Left ventricle myocardium inferior (tissue), 1 donor: ENCODE results near the gene CTH. TPM values are rescaled to one million over a fixed set of nuclear protein-coding genes. Genes with fewer than 3 reads are reported as not detected.
"Not testable (repeated sequence)": the region's sequence is repeated elsewhere in the genome, so short reads cannot be mapped to it uniquely, and the experiment has no call there.

Experiments
- DNase-seq: peaks from one replicate; pipeline ENCODE4 v3.0.0-alpha.2; 2020
- H3K27ac ChIP-seq: fragments of 200-600 bp; replicated peaks from 2 replicates; pipeline ENCODE4 v1.8.0; 2021
- H3K27me3 ChIP-seq: fragments of 200-600 bp; 2 replicates; pipeline ENCODE4 v1.8.0; 2021; ENCODE audit warnings: low read depth
- H3K36me3 ChIP-seq: fragments of 200-600 bp; 2 replicates; pipeline ENCODE4 v1.8.0; 2021
- H3K4me1 ChIP-seq: fragments of 200-600 bp; 2 replicates; pipeline ENCODE4 v1.8.0; 2021
- H3K4me3 ChIP-seq: fragments of 200-600 bp; 2 replicates; pipeline ENCODE4 v1.8.0; 2021; ENCODE audit warnings: mild to moderate bottlenecking, moderate library complexity
- H3K9me3 ChIP-seq: fragments of 200-600 bp; replicated peaks from 2 replicates; pipeline ENCODE4 v1.8.0; 2021
- CTCF ChIP-seq: fragments of 200-600 bp; IDR thresholded peaks from 2 replicates; pipeline ENCODE4 v1.8.0; 2021; ENCODE audit warnings: antibody characterized with exemption, mild to moderate bottlenecking, borderline replicate concordance
- intact Hi-C: fragments of 100-400 bp; cut with micrococcal nuclease; formaldehyde crosslinking; loops from one replicate; pipeline ENCODE4 v1.11.0; 2022
- total RNA-seq: library from RNA; stranded (reverse); fragmentation: NEBNext Ultra II Directional; extraction: Animal tissue kit (Norgen Biotek cat#: 25700); gene quantifications from one replicate; pipeline ENCODE4 v1.2.1, GENCODE V29; 2021
- donor health status: DM: no; HTN: yes; CAD: no; lungs with severe emphysema.

CTH gene
- total RNA-seq, 1 donor from 2014 or later: 0.91 TPM

- Histone ChIP-seq H3K4me3 (no peak overlapping the region), H3K9me3 (no peaks in the 10 kb centered on the region)
- intact Hi-C loops: no loop called here
Measured at GRCh38 chr1:70468180-70468579, 57.1 kb downstream of the CTH start.

GRCh38 chr1:70469184-70469583, 58.1 kb downstream of the CTH start:
- H3K36me3 ChIP-seq, intact Hi-C loops, H3K27me3 ChIP-seq, DNase-seq, H3K9me3 ChIP-seq, H3K27ac ChIP-seq, H3K4me3 ChIP-seq, H3K4me1 ChIP-seq: not testable (repeated sequence)

More at GRCh38 chr1:70468180-70468579, 57.1 kb downstream of the CTH start:
- Histone ChIP-seq H3K4me1 (no peaks in the 10 kb centered on the region), H3K27ac (no peak overlapping the region), H3K36me3 (no peaks in the 10 kb centered on the region), H3K27me3 (no peaks in the 10 kb centered on the region)
- no peak for TF ChIP-seq CTCF
- no peak for DNase-seq

GRCh38 chr1:70475023-70475422, 64.0 kb downstream of the CTH start:
- no peak for DNase-seq
- intact Hi-C loops: no loop called here
- Histone ChIP-seq H3K9me3 (no peaks in the 10 kb centered on the region), H3K4me1 (no peaks in the 10 kb centered on the region), H3K27me3 (no peaks in the 10 kb centered on the region), H3K36me3 (no peaks in the 10 kb centered on the region), H3K27ac (no peak overlapping the region), H3K4me3 (no peak overlapping the region)
- no peak for TF ChIP-seq CTCF

- Histone ChIP-seq H3K27me3 (no peaks in the 10 kb centered on the region), H3K4me3 (no peak overlapping the region), H3K36me3 (no peaks in the 10 kb centered on the region), H3K27ac (no peak overlapping the region), H3K9me3 (no peaks in the 10 kb centered on the region), H3K4me1 (no peaks in the 10 kb centered on the region)
- intact Hi-C loops: no loop called here
- DNase-seq: no peak
- TF ChIP-seq CTCF: no peak
Measured at GRCh38 chr1:70477090-70477489, 66.0 kb downstream of the CTH start.

GRCh38 chr1:70477905-70478304, 66.8 kb downstream of the CTH start:
- H3K36me3 ChIP-seq, H3K27ac ChIP-seq, H3K4me3 ChIP-seq, H3K27me3 ChIP-seq, DNase-seq, H3K9me3 ChIP-seq, H3K4me1 ChIP-seq, intact Hi-C loops: not testable (repeated sequence)

- Histone ChIP-seq H3K4me3 (no peak overlapping the region), H3K27me3 (no peaks in the 10 kb centered on the region), H3K36me3 (no peaks in the 10 kb centered on the region), H3K27ac (no peak overlapping the region), H3K9me3 (no peaks in the 10 kb centered on the region), H3K4me1 (peaks cover 12% of the 10 kb centered on the region)
- DNase-seq: no peak
- intact Hi-C loops: no loop called here
- no peak for TF ChIP-seq CTCF
Measured at GRCh38 chr1:70483342-70483741, 72.3 kb downstream of the CTH start.

- Histone ChIP-seq H3K36me3 (no peaks in the 10 kb centered on the region), H3K4me3 (no peak overlapping the region), H3K27me3 (no peaks in the 10 kb centered on the region), H3K9me3 (peaks cover 4% of the 10 kb centered on the region), H3K4me1 (peaks cover 12% of the 10 kb centered on the region), H3K27ac (no peak overlapping the region)
- DNase-seq: no peak
- intact Hi-C loops: no loop called here
- no peak for TF ChIP-seq CTCF
Measured at GRCh38 chr1:70485624-70486023, 74.6 kb downstream of the CTH start.
